Daoy (cell line): ENCODE data around the gene SLC4A4. TPM values are rescaled to one million over a fixed set of nuclear protein-coding genes. Genes with fewer than 3 reads are reported as not detected.
A peak's percentile ranks its signal among the peaks of the same experiment; 100 is the strongest.

Source experiments
- DNase-seq: peaks from one replicate; pipeline ENCODE4 v3.0.0-alpha.2; 2015; ENCODE audit warnings: low read depth
- total RNA-seq: library from RNA; depleted of rRNA; stranded (reverse); fragments of >200 nt; shearing (Covaris generic); gene quantifications from 2 replicates; pipeline ENCODE4 v1.2.3, GENCODE V29; 2014

The SLC4A4 gene
- total RNA-seq, 1 experiment from 2014 or later = 1.2 TPM

GRCh38 chr4:71538528-71538927 is 199.7 kb downstream of the SLC4A4 start:
- DNase-seq = no peak

- DNase-seq = no peak
Measured at GRCh38 chr4:71540749-71541269, 202.0 kb downstream of the SLC4A4 start.

- no peak for DNase-seq
Measured at GRCh38 chr4:71541541-71541940, 202.7 kb downstream of the SLC4A4 start.

GRCh38 chr4:71545168-71545567 is 206.3 kb downstream of the SLC4A4 start:
- DNase-seq = peak; percentile 62

GRCh38 chr4:71549516-71550160 is 210.8 kb downstream of the SLC4A4 start:
- DNase-seq = no peak

GRCh38 chr4:71550220-71551165 is 211.7 kb downstream of the SLC4A4 start:
- no peak for DNase-seq

GRCh38 chr4:71553605-71554004 is 214.8 kb downstream of the SLC4A4 start:
- no peak for DNase-seq

- DNase-seq = no peak
Measured at GRCh38 chr4:71554025-71554424, 215.2 kb downstream of the SLC4A4 start.

- no peak for DNase-seq
Measured at GRCh38 chr4:71558248-71558647, 219.4 kb downstream of the SLC4A4 start.

GRCh38 chr4:71559957-71560571 is 221.2 kb downstream of the SLC4A4 start:
- DNase-seq = peak; percentile 17

- no peak for DNase-seq
Measured at GRCh38 chr4:71564775-71565174, 226.0 kb downstream of the SLC4A4 start.

- no peak for DNase-seq
Measured at GRCh38 chr4:71566856-71567255, 228.0 kb downstream of the SLC4A4 start.

- no peak for DNase-seq
Measured at GRCh38 chr4:71568131-71568530, 229.3 kb downstream of the SLC4A4 start.

GRCh38 chr4:71570492-71570891 is 231.7 kb downstream of the SLC4A4 start:
- no peak for DNase-seq

- no peak for DNase-seq
Measured at GRCh38 chr4:71571346-71571745, 232.5 kb downstream of the SLC4A4 start.

GRCh38 chr4:71583971-71584370 is 245.2 kb downstream of the SLC4A4 start:
- DNase-seq = no peak

GRCh38 chr4:71584585-71584984 is 245.8 kb downstream of the SLC4A4 start:
- DNase-seq = no peak

GRCh38 chr4:71586087-71586763 is 247.4 kb downstream of the SLC4A4 start:
- no peak for DNase-seq

GRCh38 chr4:71587995-71588394 is 249.2 kb downstream of the SLC4A4 start:
- no peak for DNase-seq

GRCh38 chr4:71592793-71593192 is 254.0 kb downstream of the SLC4A4 start:
- no peak for DNase-seq

GRCh38 chr4:71593311-71593710 is 254.5 kb downstream of the SLC4A4 start:
- no peak for DNase-seq
